Measurements from ENCODE around the gene GID8. TPM values are rescaled to one million over a fixed set of nuclear protein-coding genes. Genes with fewer than 3 reads are reported as not detected.

Gene GID8
- total RNA-seq, 1 experiment from 2014 or later, result 35.6 TPM

GRCh38 chr20:62923669-62924441 is 14.1 kb upstream of the GID8 start:
- TF ChIP-seq SIN3A (IDR thresholded peaks at IDR 0.05; ENCODE audit: low read depth), result no peak
- no peaks in the 10 kb centered on the region for H3K27me3 ChIP-seq (ENCODE audit: insufficient read depth, low read length)
- peaks cover 55% of the 10 kb centered on the region for H4K20me1 ChIP-seq (ENCODE audit: insufficient read depth)
- ATAC-seq, result no peak
- peak overlapping the region; percentile 75 for H3K4me2 ChIP-seq (ENCODE audit: low read length)
- H2AFZ ChIP-seq (ENCODE audit: low read depth, low read length, poor library complexity, severe bottlenecking), result no peak overlapping the region
- H3K9me3 ChIP-seq (ENCODE audit: control insufficient read depth in 1 of 2, insufficient read depth in 1 of 2, low read depth in 1 of 2, low read length in 2 of 2), result no peaks in the 10 kb centered on the region
- peaks cover 99% of the 10 kb centered on the region for H3K79me2 ChIP-seq (ENCODE audit: insufficient read depth, low read length)
- peaks cover 0 to 3% of the 10 kb centered on the region in 2 experiments; a peak in 1 of 4 replicates for H3K36me3 ChIP-seq (ENCODE audit: control insufficient read depth in 1 of 2, insufficient read depth in 2 of 2, low read length in 2 of 2)
- no peak for DNase-seq (ENCODE audit: low read depth, low spot score)
- no peaks in the 10 kb centered on the region for H3K9me2 ChIP-seq (ENCODE audit: insufficient read depth)
- ChIA-PET RAD21 (ENCODE audit: low non-redundant PET in 1 of 2, low total read pairs in 2 of 2, uncharacterized antibody in 2 of 2, unreplicated experiment in 2 of 2) (no interaction called here), CTCF (no interaction called here), POLR2A (no interaction called here)
- no peak overlapping the region for H3K27ac ChIP-seq (ENCODE audit: low read depth, low read length)
- intact Hi-C loops (cut with micrococcal nuclease), result no loop called here
- no TSS peak for BruUV-seq (replicated peaks)
- H3K4me1 ChIP-seq (ENCODE audit: control insufficient read depth in 1 of 2, insufficient read depth in 2 of 2, low read length in 2 of 2), result peaks cover 46 to 65% of the 10 kb centered on the region in 2 experiments
- peak overlapping the region; percentile 71 to 89; a peak in 3 of 4 replicates for H3K4me3 ChIP-seq (replicated peaks in 1 of 2; ENCODE audit: low read depth in 1 of 2, low read length in 2 of 2)
- peak overlapping the region; percentile 96 for H3K9ac ChIP-seq (ENCODE audit: low read length)

DNA sequence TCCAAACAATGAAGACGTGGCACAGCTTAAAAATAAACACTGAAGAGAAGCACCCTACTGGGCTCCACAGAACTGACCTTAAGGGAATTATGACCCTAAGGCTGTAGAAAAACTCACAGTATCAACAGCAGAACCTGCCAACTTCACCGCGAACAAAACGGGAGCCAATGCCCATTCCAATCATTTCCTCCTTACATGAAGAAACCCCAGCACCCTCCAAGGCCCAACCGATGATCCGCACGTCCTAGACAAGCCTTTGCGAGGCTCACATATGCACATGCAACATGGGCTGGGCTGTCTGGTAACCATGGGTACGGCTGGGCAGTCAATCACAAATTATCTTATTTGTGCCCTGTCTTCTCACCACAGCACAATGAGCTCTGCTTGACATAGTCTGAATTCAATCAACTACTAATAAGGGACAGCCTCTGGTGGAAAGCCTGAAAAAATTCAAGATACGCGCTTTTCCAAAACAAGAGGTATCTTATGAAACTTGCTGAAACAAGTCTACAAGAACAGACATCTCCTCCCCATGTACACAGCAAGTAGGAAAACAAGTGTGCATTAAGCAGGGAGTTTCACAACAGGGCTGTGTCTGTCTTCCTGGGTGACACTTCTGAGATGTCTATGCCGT is 13.4 kb upstream of the GID8 start:
- peaks cover 52% of the 10 kb centered on the region for H4K20me1 ChIP-seq (ENCODE audit: insufficient read depth)
- peaks cover 0 to 3% of the 10 kb centered on the region in 2 experiments; a peak in 1 of 4 replicates for H3K36me3 ChIP-seq (ENCODE audit: control insufficient read depth in 1 of 2, insufficient read depth in 2 of 2, low read length in 2 of 2)
- DNase-seq (ENCODE audit: low read depth, low spot score), result no peak
- no peak for TF ChIP-seq POLR2A (IDR thresholded peaks at IDR 0.05; ENCODE audit: borderline replicate concordance, extremely low read depth, insufficient read depth, insufficient read length)
- TF ChIP-seq FOSL1 (IDR thresholded peaks at IDR 0.05; ENCODE audit: low read depth), result no peak
- no peak for TF ChIP-seq CBX3 (IDR thresholded peaks at IDR 0.05; ENCODE audit: low read depth)
- TF ChIP-seq CTCF (IDR thresholded peaks at IDR 0.05 in 2 of 3, conservative IDR thresholded peaks at IDR 0.05 in 1 of 3; ENCODE audit: borderline replicate concordance in 1 of 3, insufficient read depth in 1 of 3, low read depth in 2 of 3, low read length in 2 of 3), result no peak
- TF ChIP-seq SP1 (IDR thresholded peaks at IDR 0.05; ENCODE audit: low read depth), result no peak
- TF ChIP-seq ZBTB33 (IDR thresholded peaks at IDR 0.05; ENCODE audit: extremely low read depth, insufficient replicate concordance, low read length), result no peak
- TF ChIP-seq EZH2phosphoT487 (IDR thresholded peaks at IDR 0.05; ENCODE audit: borderline replicate concordance), result no peak
- no peak for TF ChIP-seq EGR1 (IDR thresholded peaks at IDR 0.05; ENCODE audit: low read depth)
- no peak for TF ChIP-seq JUND (IDR thresholded peaks at IDR 0.05)
- no peak for TF ChIP-seq POLR2AphosphoS5 (IDR thresholded peaks at IDR 0.05; ENCODE audit: low read depth, low read length)
- no peak for TF ChIP-seq ZFX (IDR thresholded peaks at IDR 0.05)
- no peak for TF ChIP-seq CEBPB (IDR thresholded peaks at IDR 0.05; ENCODE audit: low read depth)
- no peak for TF ChIP-seq ELF1 (IDR thresholded peaks at IDR 0.05; ENCODE audit: borderline replicate concordance, low read depth)
- TF ChIP-seq SIN3A (IDR thresholded peaks at IDR 0.05; ENCODE audit: low read depth), result no peak
- no peak for TF ChIP-seq TCF7L2 (IDR thresholded peaks at IDR 0.05; ENCODE audit: borderline replicate concordance, extremely low read depth, insufficient read depth, insufficient read length)
- H3K4me2 ChIP-seq (ENCODE audit: low read length), result peak overlapping the region; percentile 75
- H3K27ac ChIP-seq (ENCODE audit: low read depth, low read length), result peak overlapping the region; percentile 94
- H3K79me2 ChIP-seq (ENCODE audit: insufficient read depth, low read length), result peaks cover 99% of the 10 kb centered on the region
- H3K4me1 ChIP-seq (ENCODE audit: control insufficient read depth in 1 of 2, insufficient read depth in 2 of 2, low read length in 2 of 2), result peaks cover 48 to 71% of the 10 kb centered on the region in 2 experiments
- POLR2A ChIA-PET, result no interaction called here
- CTCF ChIA-PET, result no interaction called here
- no peak for ATAC-seq
- intact Hi-C loops (cut with micrococcal nuclease), result no loop called here
- H3K27me3 ChIP-seq (ENCODE audit: insufficient read depth, low read length), result no peaks in the 10 kb centered on the region
- H3K9me3 ChIP-seq (ENCODE audit: control insufficient read depth in 1 of 2, insufficient read depth in 1 of 2, low read depth in 1 of 2, low read length in 2 of 2), result no peaks in the 10 kb centered on the region
- RAD21 ChIA-PET (ENCODE audit: low non-redundant PET in 1 of 2, low total read pairs in 2 of 2, uncharacterized antibody in 2 of 2, unreplicated experiment in 2 of 2), result no interaction called here
- BruUV-seq (replicated peaks), result no TSS peak
- H3K4me3 ChIP-seq (replicated peaks in 1 of 2; ENCODE audit: low read depth in 1 of 2, low read length in 2 of 2), result peak overlapping the region; percentile 71 to 89
- H2AFZ ChIP-seq (ENCODE audit: low read depth, low read length, poor library complexity, severe bottlenecking), result no peak overlapping the region
- peak overlapping the region; percentile 96 for H3K9ac ChIP-seq (ENCODE audit: low read length)
- no peaks in the 10 kb centered on the region for H3K9me2 ChIP-seq (ENCODE audit: insufficient read depth)
